ENCODE results near the gene ITGAL.
"Not testable (repeated sequence)": the region's sequence is repeated elsewhere in the genome, so short reads cannot be mapped to it uniquely, and the experiment has no call there.

Gene ITGAL

DNA sequence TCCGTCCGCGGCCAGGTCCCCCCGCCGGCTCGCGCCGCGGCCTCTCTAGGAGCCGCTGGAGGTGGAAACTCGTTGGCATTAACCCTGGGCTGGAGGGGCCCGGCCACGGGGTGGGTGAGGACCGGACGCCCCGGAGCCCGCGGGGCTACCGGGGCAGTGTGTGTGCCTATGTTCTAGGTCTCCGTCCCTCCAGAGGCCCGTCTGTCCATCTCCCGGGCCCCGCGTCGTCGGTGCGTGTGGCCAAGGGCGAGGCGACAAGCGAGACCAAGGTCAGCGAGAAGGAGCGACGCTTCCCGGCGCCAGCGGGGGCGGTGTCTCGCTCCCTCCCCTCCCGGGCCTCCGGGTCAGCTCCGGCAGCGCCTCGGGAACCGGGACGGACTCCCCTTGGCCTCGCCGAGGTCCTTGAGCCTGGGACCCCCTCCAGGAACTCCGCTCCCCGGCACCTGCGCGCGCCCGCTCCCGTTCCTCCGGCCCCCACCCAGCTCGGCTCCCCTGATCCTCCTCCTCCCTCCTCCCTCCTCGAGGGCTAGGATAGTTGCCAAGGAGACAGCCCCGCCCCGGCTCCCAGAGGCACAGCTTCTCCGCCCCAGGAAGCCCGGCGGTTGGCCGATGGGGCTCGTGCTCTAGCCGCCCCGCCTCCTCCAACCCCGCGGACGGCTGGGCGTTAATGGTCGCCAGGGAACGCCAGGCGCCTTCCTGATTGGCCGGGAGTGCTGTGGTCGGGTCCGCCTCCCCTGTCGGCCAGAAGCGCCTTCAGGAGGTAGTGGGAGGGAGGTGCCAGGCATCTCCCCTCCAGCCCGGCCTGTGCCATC, 54.5 kb downstream of the ITGAL start:
- DNase-seq = peak; percentile 92

DNA sequence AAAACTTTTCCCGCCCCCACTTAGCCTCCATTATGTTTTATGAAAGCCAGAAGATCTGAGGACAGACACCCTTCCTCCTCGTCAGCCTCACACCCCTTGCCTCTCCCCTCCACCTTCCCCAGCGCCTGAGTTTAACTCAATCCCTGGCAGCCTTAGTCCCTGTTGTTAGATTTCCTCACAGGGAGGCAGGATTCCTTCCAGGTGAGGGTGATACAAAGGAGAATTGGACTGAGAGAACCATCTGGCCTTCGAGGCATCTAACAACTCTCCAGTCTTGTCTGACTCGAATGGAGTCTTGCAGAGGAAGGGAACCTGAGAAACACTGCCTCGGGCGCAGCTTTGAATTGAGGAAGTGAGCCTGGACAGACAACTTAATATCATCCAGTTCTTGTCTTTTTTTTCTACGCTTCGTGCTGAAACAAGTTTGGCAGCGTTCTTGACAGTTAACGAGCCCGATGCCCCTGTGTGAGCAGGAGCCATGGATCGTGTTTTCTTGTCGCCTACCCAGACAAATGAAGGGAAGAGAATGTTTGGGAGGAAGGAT, 55.2 kb downstream of the ITGAL start:
- DNase-seq = no peak

DNA sequence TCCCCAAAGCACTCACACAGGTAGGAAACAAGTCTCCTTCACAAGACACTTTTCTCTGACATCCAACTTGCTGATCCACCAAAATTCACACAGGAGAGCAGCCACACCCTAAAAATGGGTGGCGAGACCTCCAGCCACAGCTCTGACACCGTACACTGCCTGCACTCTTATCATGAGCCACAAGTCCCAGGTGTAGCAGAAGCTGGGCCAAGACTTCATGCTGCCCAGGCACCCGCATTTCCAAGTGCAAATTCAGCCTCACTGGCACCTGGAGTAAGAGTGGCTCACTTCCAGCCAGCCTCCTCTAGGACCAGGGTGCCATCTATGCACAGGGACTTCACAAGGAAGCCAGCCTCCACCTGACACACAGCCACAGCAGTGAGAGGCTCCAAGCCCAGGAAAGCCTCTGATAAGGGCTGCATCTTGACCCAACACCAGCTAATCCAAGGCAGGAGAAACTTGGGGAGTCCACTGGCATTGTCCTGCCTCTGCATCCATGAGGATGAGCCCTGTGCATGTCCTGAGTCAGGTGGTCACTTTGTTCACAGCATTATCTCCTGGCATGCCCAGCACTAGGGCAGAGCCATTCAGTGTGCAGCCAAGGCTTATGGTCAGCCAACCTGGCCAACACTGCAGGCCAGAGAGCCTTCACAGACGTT, 56.4 kb downstream of the ITGAL start:
- DNase-seq = no peak

DNA sequence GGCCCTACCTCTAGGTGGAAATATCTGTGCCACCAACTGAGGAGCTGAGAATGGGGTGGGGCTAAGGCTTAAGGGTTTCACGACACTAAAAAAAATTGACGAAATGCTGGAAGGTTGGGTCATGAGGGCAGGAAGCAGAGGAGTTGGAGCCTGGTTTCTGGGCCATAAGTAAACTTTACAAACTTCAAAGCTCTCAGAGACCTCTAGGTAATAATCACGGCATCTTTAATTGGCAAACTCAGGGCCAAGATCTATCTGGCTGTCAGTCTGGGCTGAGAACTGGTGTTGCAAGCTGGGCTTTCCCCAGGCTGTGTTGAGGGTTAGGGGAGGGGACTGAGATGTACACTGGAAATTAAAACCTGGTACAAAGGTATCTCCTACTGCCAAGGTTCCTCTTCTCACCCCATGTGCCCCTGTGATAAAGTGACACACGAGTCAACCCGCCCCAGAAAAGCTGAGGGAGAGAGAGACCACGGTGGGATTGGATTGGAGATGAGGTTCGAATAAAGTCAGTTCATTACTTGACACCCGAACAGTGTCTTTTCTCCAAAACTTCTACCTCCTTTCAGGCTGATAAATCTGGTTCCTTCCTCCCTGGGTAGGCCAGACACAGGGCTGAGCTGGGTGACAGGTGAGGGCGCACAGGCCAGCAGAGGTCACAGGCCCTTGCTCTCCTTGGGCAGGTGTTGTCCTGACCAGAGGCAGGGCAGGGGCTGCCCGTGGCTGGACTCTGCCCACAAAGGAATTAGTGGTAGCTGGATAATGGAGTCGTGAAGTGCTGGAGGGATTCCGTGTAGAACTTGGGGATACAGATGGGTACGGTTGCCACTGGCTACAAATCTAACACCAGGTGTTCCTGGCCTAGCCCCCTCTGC, 57.9 kb downstream of the ITGAL start:
- DNase-seq = no peak

DNA sequence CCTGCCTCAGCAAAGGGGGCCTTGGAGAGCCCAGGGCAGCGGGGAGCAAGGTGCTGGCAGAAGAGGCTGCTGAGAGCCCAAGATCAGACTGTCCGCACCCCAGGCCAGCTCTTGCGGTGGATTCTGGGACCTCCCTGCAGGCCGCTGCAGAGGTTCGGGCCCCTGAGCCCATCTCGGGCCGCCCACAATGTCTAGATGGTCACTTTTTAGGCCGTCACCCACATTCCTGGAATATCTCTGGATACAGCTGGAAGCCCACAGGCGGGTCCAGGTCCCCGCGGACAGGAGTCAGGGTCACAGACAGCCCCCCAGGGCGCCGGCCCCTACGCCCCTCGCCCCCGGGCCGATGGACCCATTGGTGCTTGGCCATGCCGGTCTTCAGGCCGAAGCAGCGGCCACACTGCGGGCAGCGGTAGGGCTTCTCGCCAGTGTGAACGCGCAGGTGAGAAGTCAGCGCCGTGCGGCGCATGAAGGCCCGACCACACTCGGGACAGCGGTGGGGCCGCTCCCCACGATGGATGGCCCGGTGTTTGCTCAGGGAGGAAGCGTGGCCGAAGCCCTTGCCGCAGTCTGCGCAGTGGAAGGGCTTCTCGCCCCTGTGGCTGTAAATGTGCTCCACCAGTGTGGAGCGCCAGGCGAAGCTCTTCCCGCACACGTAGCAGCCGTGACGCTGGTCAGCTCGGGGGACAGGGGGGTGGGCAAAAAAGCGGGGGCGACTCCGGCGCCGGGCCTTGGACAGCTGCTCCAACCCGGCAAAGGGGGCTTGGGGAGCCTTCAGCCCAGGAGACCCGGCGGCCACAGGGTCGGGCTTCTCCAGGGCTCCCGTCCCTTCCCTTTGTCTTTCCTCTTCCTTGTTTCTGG, 60.0 kb downstream of the ITGAL start:
- DNase-seq = no peak

DNA sequence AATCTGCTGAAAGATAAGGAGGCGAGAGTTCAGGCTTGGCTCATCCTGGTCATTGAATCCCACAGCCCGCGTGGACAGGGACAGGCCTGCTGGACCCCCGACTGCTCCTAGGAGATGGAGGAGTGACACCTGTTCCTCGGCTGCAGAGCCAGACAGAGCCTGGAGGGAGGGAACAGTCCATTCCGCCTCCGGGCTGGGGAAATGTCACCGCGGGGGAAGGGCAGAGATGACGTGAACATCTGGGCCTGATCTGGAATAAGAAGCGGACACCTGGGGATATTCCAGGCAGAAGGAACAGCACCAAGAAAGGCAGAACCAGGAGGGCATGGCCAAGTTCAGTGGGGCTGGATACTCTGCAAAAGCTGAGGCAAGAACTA, 60.6 kb downstream of the ITGAL start:
- DNase-seq = no peak

DNA sequence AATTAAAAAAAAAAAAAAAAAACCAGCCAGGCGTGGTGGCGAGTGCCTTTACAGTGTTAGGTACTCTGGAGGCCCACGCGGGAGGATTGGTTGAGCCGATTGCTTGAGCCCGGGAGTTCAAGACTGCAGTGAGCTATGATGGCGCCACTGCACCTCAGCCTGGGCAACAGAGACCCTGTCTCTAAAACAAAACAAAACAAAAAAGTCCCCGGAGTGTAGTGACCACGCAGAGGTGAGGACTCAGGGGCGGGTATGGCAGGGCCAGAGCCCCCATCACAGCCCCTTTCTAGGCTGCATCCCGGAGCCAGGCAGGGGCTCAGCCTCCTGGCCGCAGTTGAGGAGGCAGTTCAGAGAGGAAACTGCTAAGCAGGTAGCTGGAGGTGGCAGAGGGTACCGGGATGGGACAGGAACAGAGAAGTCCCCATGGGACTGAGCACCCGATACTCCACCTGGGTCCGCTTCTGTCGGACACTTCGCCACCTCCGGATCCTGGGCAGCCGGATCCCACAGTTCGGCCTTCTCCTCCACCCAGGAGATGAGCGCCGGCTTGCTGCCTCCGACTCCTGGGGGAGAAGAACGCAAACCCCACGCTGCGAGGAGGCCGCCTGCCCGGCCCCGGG, 61.3 kb downstream of the ITGAL start:
- DNase-seq = no peak

DNA sequence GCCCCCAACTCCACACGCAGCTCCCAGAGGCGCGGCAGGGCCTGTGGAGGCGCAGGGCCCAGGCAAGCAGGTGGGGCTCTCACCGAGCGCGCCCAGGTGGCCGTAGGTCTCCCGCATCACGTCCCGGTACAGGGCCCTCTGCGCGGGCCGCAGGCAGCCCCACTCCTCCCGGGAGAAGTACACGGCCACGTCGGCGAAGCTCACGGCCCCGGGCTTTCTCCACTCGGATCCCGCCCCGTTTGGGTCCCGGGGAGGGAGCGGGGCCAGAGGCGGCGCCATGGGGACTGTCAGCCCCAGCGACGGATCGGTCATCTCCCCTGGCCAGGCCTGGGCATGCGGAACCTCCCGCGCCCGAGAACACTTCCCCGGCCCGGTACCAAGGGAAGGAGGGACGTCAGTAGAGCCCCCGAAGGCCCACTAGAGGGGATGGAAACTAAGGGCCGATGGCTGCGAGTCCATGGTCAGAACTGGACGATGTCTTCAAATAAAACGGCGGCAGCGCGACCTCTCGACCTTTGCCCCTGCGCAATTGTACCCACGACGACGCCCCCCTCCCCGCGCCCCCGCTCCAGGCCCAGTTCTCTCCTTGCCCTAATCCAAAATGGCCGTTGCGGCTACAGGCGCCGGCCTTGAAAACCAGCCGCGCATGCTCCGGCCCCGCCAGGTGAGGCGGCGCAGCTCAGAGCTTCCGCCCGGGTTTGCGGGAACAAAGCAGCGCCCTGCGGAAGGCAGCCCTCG, 62.0 kb downstream of the ITGAL start, which contains the start of gene ZNF747:
Gene ZNF747, minus strand, starts transcription at position 491 of the 738 bp plus-strand sequence. Its CDS starts 179 bp downstream, at position 312.
- peak; percentile 92 for DNase-seq

DNA sequence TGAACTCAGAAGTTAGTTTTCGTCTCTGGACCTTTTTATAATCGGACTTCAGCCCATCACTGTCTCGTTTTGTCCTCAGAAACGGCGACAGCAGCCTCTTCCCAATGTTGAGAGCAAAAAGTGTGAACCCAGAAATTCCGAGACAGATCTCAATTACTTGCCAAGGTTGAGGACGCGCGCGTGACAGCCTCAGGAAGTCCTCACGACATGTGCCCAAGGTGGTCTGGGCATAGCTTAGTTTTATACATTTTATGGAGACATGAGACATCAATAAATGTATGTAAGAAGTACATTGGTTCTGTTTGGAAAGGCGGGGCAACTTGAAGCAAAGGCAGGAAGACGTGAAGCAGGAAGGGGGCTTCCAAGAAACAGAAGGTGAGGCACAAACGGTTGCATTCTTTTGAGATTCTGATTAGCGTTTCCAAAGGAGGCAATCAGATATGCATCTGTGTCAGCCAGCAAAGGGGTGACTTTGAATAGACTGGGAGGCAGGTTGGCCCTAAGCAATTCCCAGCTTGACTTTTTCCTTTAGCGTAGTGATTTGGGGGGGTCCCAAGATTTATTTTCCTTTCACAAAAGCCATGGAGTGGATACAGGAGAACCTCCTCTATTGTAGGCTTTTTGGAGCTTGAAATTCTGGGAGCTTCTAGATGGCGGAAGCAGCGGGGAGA, 62.7 kb downstream of the ITGAL start:
- no peak for DNase-seq

DNA sequence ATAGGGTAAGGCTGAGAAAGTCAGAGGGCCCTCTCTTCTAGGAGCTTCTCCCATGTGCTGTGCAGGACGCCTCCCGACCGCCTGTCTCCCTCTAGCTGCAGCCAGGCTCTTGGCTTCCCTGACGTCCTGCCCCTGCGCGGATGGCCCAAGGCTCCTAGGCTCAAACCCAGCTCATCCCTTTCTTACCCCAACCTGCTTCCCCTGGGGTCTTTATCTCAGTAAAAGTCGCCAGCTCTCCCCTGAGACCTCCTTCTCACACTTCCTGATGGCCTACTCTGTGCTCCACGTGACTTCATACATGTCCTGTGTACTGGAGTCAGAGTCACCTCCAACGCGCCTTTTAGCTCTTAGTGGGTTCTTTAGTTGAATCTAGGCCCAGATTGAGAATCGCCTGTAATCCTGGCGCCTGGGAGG, 63.2 kb downstream of the ITGAL start:
- DNase-seq = peak; percentile 61

DNA sequence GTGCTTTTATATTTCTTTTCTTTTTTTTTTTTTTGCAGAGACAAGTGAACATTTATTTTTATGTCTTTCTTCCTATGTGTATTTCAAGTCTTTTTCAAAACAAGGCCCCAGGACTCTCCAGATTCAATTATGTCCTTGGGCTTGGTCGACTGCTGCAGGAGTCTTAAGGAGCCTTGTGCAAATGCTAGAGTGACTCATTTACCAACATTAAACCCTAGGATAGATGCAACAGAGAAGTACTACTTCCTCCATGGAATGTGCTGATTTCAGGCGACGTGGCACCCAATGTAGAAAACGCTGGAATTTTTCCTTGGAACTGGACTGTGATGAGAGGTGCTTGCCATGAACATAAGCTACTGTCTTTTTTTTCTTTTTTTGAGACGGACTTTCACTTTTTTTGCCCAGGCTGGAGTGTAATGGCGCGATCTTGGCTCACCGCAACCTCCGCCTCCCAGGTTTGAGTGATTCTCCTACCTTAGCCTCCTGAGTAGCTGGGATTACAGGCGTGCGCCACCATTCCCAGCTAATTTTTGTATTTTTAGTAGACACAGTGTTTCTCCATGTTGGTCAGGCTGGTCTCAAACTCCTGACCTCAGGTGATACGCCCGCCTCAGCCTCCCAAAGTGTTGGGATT, 64.0 kb downstream of the ITGAL start:
- not testable (repeated sequence) for DNase-seq

DNA sequence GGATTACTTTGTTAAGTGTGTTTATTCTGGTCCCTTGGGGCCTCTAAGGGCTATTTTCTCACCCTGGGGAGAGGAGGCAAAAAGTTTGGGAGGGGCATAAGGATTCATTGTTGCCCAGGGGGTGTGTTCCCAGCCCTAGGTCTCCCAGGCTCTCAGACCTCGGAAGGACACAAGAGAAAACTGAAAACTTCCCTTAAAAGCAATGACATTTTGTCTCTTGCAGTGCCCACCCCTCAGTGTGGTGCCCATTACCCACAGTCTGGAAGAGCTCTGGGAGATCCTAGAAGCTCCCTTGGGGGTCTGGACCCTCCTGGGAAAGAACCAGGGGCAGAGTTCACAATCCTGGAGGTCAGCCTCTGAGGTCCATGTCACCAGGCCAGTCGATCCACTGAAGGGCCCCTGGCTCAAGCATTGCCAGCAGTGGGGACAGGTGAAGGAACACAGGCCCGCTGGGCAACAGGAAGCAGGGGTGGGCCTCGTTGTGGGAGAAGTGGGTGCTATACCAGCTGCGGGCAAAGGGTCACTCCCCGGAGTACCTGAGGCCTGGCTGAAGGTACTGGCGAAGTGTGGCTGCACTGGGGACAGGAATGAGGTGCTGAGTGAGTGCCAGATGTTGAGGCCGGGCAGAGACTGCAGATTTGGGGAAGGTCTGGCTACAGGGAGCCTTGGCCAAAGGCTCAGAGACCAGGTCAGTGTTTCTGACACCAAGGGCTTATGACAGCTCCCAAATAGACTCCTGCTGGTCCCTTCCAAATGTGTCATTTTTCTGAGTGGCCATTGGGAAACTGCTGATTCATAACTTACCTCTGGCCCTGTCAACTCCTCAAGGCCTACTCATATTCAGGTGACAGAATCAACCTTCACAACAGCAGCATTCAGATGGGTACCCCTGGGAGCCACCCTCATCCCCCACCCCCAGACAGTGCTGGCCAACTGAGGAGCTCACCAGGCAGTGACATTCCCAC, 66.7 kb downstream of the ITGAL start:
- DNase-seq = no peak

DNA sequence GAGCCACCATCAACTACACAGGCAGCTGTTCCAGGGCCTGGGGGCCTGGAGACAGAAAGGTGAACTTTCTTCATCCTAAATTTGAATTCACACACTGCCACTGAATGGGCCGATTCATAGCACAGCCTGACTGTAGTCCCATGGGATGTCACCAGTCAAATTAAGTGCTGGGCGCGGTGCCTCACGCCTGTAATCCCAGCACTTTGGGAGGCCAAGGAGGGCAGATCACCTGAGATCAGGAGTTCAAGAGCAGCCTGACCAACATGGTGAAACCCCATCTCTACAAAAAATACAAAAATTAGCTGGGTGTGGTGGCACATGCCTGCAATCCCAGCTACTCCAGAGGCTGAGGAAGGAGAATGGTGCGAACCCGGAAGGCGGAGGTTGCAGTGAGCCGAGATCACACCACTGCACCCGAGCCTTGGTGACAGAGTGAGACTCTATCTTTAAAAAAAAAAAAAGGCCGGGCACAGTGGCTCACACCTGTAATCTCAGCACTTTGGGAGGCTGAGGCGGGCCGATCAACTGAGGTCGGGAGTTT, 67.5 kb downstream of the ITGAL start:
- DNase-seq = not testable (repeated sequence)

DNA sequence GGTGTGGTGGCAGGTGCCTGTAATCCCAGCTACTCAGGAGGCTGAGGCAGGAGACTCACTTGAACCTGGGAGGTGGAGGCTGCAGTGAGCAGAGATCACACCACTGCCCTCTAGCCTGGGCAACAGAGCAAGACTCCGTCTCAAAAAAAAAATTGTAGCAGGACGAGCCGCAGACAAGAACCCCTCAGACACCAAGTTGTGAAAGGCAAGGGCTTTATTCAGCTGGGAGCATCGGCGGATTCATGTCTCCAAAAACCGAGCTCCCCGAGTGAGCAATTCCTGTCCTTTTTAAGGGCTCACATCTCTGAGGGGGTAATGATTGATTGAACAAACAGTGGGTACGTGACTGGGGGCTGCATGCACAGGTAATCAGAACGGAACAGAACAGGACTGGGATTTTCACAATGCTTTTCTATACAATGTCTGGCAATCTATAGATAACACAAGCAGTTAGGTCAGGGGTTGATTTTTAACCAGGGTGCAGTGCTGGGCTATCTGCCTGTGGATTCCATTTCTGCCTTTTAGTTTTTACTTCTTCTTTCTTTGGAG, 68.4 kb downstream of the ITGAL start:
- DNase-seq = not testable (repeated sequence)

DNA sequence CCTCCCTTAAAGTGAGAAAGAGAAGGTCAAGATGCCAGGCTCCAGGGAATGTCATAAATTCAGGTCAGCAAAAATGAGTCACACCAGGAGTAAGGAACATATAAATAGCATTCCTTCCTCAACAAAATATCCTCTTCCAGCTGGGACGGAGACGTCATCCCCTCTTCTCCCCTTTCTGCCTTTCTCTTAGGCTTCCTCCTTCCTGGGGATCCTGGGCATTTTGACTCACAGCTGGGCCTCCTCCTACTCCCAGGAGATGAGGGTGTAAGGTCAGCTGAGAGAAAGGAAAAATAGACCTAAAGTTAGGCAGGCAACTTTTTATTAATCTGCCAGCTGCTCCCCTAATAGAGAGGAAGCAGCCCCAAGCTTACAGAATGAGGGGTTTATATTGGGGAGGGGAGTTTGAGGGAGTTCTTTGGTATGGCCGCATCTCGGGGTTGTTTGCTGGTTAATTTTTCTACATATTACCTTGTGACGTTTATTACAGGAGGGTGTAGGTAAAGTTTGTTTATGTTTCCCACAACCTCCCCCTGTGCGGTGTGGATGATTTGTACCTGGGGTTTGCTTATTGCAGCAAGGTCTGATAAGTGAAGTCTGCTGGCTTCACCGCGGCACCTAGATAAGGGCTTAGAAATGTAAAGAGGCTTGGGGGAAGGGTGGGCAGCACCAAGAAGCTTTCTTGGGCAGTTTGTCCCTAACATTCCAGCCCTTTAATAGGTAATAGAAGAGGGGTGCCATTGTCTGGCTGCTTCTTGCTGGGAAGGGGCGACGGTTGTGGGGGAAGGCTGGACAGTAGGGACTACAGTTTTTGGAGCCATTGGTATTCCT, 69.2 kb downstream of the ITGAL start:
- no peak for DNase-seq

DNA sequence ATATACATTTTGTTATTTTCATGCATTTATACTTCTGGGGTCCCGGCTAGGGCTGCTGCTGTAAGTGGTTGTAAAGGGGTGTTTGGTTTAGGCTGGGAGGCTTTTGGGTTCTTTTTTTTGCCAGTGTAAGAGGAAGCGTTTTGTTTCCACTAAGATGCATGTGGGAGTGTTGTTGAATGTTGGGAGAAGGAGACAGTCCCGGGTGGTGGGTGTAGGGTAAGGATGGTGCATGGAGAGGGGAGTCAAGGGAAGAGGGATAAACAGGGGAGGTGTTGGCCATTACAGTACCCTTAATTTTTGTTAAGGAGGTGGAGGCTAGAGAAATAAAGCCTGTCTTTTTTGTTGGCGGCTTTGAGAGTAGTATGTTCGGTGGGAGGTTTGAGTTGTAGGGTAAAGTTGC, 70.5 kb downstream of the ITGAL start:
- no peak for DNase-seq

DNA sequence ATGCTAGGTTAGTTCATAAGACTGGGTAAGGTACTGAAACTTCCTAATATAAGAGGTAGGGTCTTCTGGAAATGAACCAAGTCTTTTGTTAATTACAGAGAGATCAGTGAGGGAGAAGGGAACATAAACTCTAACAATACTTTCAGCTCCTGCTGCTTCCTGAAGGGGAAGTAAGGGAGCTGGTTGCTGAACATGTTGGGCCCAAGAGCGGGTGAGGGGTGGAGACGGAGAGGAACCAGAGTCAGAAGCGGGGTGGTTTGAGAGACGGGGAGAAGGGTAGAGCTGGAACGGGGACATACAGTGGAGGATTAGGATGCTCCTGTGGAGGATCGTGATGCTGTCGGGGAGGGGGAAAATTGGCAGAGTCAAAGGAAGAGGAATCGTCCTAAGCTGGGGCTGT, 73.6 kb downstream of the ITGAL start:
- DNase-seq = no peak

All from stimulated activated CD4-positive, alpha-beta T cell treated with anti-CD3 and anti-CD28 coated beads, Interleukin-12 subunit alpha, Interleukin-12 subunit beta, amount 100 ng/mL, for 4 hours (primary cell).